ACHN (cell line): ENCODE measurements around the gene PHACTR2.
"Not testable (repeated sequence)": the region's sequence is repeated elsewhere in the genome, so short reads cannot be mapped to it uniquely, and the experiment has no call there.

Source experiments
- DNase-seq: peaks from one replicate; pipeline ENCODE4 v3.0.0-alpha.2; 2015
- in situ Hi-C: cut with HindIII; loops from 2 replicates; pipeline ENCODE4 v1.10.0; 2017; ENCODE audit warnings: low sequenced_read_pairs, low pct_ligation_motif_present, low pct_unique_long_range_greater_than_20kb

PHACTR2 gene

GRCh38 chr6:143822584-143823024 lies 144.8 kb downstream of the PHACTR2 start:
- DNase-seq, result peak; percentile 29
- in situ Hi-C loops, result no loop called here

GRCh38 chr6:143823548-143823947 lies 145.8 kb downstream of the PHACTR2 start:
- in situ Hi-C loops, result no loop called here

GRCh38 chr6:143828572-143828971 lies 150.8 kb downstream of the PHACTR2 start:
- DNase-seq, result no peak
- in situ Hi-C loops, result no loop called here

More at GRCh38 chr6:143823548-143823947, 145.8 kb downstream of the PHACTR2 start:
- DNase-seq, result peak; percentile 1

GRCh38 chr6:143836150-143836549 lies 158.4 kb downstream of the PHACTR2 start:
- in situ Hi-C loops, result no loop called here
- no peak for DNase-seq

- in situ Hi-C loops, result no loop called here
- DNase-seq, result no peak
These were observed 160.6 kb downstream of the PHACTR2 start for GRCh38 chr6:143838395-143838794.

- in situ Hi-C loops, result no loop called here
- no peak for DNase-seq
These were observed 161.4 kb downstream of the PHACTR2 start for GRCh38 chr6:143839196-143839595.

- no peak for DNase-seq
- in situ Hi-C loops, result no loop called here
These were observed 163.0 kb downstream of the PHACTR2 start for GRCh38 chr6:143840595-143841265.

- DNase-seq, result peak; percentile 48
- in situ Hi-C loops, result no loop called here
These were observed 164.7 kb downstream of the PHACTR2 start for GRCh38 chr6:143842461-143842901.

- in situ Hi-C loops, result no loop called here
- peak; percentile 94 for DNase-seq
These were observed 165.3 kb downstream of the PHACTR2 start, which contains the start of gene LTV1 for GRCh38 chr6:143842902-143843676. Gene LTV1 (plus strand): TSS chr6:143843338. CDS start chr6:143843478, 140 bp downstream.

- no peak for DNase-seq
- in situ Hi-C loops, result no loop called here
These were observed 165.9 kb downstream of the PHACTR2 start for GRCh38 chr6:143843677-143843999.

GRCh38 chr6:143844006-143844405 lies 166.2 kb downstream of the PHACTR2 start:
- in situ Hi-C loops, result no loop called here

GRCh38 chr6:143845033-143845432 lies 167.3 kb downstream of the PHACTR2 start:
- in situ Hi-C loops, result no loop called here
- no peak for DNase-seq

More at GRCh38 chr6:143844006-143844405, 166.2 kb downstream of the PHACTR2 start:
- DNase-seq, result peak; percentile 14

GRCh38 chr6:143851706-143852105 lies 173.9 kb downstream of the PHACTR2 start:
- DNase-seq, in situ Hi-C loops: not testable (repeated sequence)

GRCh38 chr6:143855057-143855456 lies 177.3 kb downstream of the PHACTR2 start:
- DNase-seq, in situ Hi-C loops: not testable (repeated sequence)

GRCh38 chr6:143856762-143857161 lies 179.0 kb downstream of the PHACTR2 start:
- DNase-seq, in situ Hi-C loops: not testable (repeated sequence)

- no peak for DNase-seq
- in situ Hi-C loops, result no loop called here
These were observed 179.9 kb downstream of the PHACTR2 start for GRCh38 chr6:143857651-143858050.

- in situ Hi-C loops, result no loop called here
- no peak for DNase-seq
These were observed 182.3 kb downstream of the PHACTR2 start for GRCh38 chr6:143859891-143860660.

GRCh38 chr6:143863771-143864170 lies 186.0 kb downstream of the PHACTR2 start:
- no peak for DNase-seq
- in situ Hi-C loops, result no loop called here

GRCh38 chr6:143864234-143864633 lies 186.5 kb downstream of the PHACTR2 start, which contains the start of gene ZC2HC1B:
Gene ZC2HC1B (plus strand): TSS chr6:143864474. CDS start chr6:143864540, 66 bp downstream.
- DNase-seq, result no peak

More at GRCh38 chr6:143864234-143864633, 186.5 kb downstream of the PHACTR2 start, which contains the start of gene ZC2HC1B:
- in situ Hi-C loops, result no loop called here
